CD4-positive, alpha-beta T cell (primary cell): ENCODE data around the gene PDE10A. TPM values are rescaled to one million over a fixed set of nuclear protein-coding genes. Genes with fewer than 3 reads are reported as not detected.

ENCODE experiments used
- ATAC-seq: fragments of 200-7000 bp; cut with Tn5 transposase; one replicate; pipeline ENCODE4 v1.10.0; 2022; ENCODE audit warnings: mild to moderate bottlenecking; ENCODE audit not compliant: poor library complexity
- CTCF ChIA-PET: fragments of 350-600 bp; sonication (Branson Sonifier 250); formaldehyde crosslinking; loops from one replicate; lab custom pipeline; 2021; ENCODE audit warnings: antibody characterized with exemption, inconsistent platforms; lab: Charles Lee
- POLR2A ChIA-PET: fragments of 350-600 bp; sonication (Branson Sonifier 250); formaldehyde crosslinking; loops from one replicate; lab custom pipeline; 2021; ENCODE audit warnings: antibody characterized with exemption, inconsistent platforms; lab: Charles Lee
- DNase-seq, 14 experiments: peaks; one replicate each; pipeline ENCODE4 v3.0.0-alpha.2; 2013 to 2020; ENCODE audit warnings: mixed read lengths in 2 of 14
- H3K27ac ChIP-seq, 2 donors: one replicate each; pipeline versions ENCODE4 v1.5.1 to v1.7.0; 2013; ENCODE audit warnings: low read length in 2 of 2, low read depth in 1 of 2, mild to moderate bottlenecking in 1 of 2
- H3K27me3 ChIP-seq, 2 experiments: 1 replicate in 1 of 2; 2 replicates in 1 of 2; pipeline versions ENCODE4 v1.6.1 to v1.7.0; 2013; ENCODE audit warnings: low read length in 2 of 2, control low read depth in 1 of 2, mild to moderate bottlenecking in 1 of 2, moderate library complexity in 1 of 2; ENCODE audit not compliant: insufficient read depth in 2 of 2, control insufficient read depth in 1 of 2
- H3K36me3 ChIP-seq: one replicate; pipeline ENCODE4 v1.6.1; 2013; ENCODE audit warnings: low read length, control low read depth; ENCODE audit not compliant: insufficient read depth
- H3K4me1 ChIP-seq: one replicate; pipeline ENCODE4 v1.6.1; 2013; ENCODE audit warnings: low read length, control low read depth; ENCODE audit not compliant: insufficient read depth
- H3K4me3 ChIP-seq: one replicate; pipeline ENCODE4 v1.5.1; 2013; ENCODE audit warnings: mild to moderate bottlenecking, low read length, moderate library complexity
- H3K9me3 ChIP-seq, 2 experiments: 1 replicate in 1 of 2; 2 replicates in 1 of 2; pipeline versions ENCODE4 v1.6.1 to v1.7.0; 2013; ENCODE audit warnings: low read length in 2 of 2, mild to moderate bottlenecking in 2 of 2, control low read depth in 1 of 2, moderate library complexity in 1 of 2; ENCODE audit not compliant: control insufficient read depth in 1 of 2, insufficient read depth in 1 of 2
- H3K27ac Mint-ChIP-seq: one replicate; pipeline ENCODE4 v1.8.0; 2020; ENCODE audit warnings: mixed read lengths
- H3K27me3 Mint-ChIP-seq: one replicate; pipeline ENCODE4 v1.8.0; 2021; ENCODE audit warnings: mixed read lengths
- H3K36me3 Mint-ChIP-seq: one replicate; pipeline ENCODE4 v1.8.0; 2021; ENCODE audit warnings: low read depth, mixed read lengths
- H3K4me1 Mint-ChIP-seq: one replicate; pipeline ENCODE4 v1.8.0; 2021; ENCODE audit warnings: low read depth, mixed read lengths
- H3K4me3 Mint-ChIP-seq: one replicate; pipeline ENCODE4 v1.8.0; 2020; ENCODE audit warnings: mild to moderate bottlenecking, mixed read lengths
- H3K9me3 Mint-ChIP-seq: one replicate; pipeline ENCODE4 v1.8.0; 2020; ENCODE audit warnings: mixed read lengths
- intact Hi-C, 2 experiments: fragments of 100-400 bp; cut with DNase I in 1 of 2; cut with micrococcal nuclease in 1 of 2; formaldehyde crosslinking; loops; one replicate each; pipeline versions ENCODE4 v1.15.1 to v1.9.0; 2023 to 2025; cut with DNase I, micrococcal nuclease
- total RNA-seq, 174 experiments: library from RNA in 2 of 174; stranded (reverse) in 2 of 174; gene quantifications; one replicate each; pipeline ENCODE4 v1.2.3 and lab custom pipeline; 2021 to 2026
- TF ChIP-seq, protein P1 (sequence below): fragments of 200-600 bp; IDR thresholded peaks from one replicate; pipeline ENCODE4 v1.8.0; 2022; ENCODE audit warnings: antibody characterized with exemption, mild to moderate bottlenecking

The PDE10A gene
- total RNA-seq, 2 experiments from 2014 or later, result not detected

DNA sequence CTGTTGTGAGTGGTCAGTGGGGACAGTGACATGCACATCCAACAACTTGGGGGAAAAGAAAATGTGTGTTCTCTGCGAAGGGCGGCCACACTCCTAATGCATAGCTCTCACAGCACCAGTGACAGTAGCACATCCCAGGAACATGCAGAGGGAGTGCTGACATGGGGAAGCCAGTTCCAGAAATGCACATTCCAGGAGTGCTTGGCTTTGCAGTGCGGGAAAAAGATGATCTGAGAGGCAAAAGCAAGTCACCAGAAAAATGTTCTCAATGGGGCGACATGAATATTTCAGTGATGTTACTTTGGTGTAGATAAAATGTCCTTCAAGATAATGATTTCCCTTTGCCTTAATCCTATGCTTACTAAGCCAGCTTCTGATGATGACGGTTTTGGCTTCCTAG, 42.9 kb upstream of the PDE10A start:
- Histone ChIP-seq H3K27me3 (no peaks in the 10 kb centered on the region), H3K9me3 (peaks cover 0 to 24% of the 10 kb centered on the region in 2 experiments), H3K4me3 (no peak overlapping the region), H3K4me1 (no peaks in the 10 kb centered on the region), H3K36me3 (no peaks in the 10 kb centered on the region), H3K27ac (no peak overlapping the region)
- intact Hi-C loops, result no loop called here
- POLR2A ChIA-PET, result no interaction called here
- H3K27ac Mint-ChIP-seq, result no peak overlapping the region
- no peaks in the 10 kb centered on the region for H3K4me1 Mint-ChIP-seq
- H3K27me3 Mint-ChIP-seq, result no peaks in the 10 kb centered on the region
- H3K9me3 Mint-ChIP-seq, result no peaks in the 10 kb centered on the region
- no peak overlapping the region for H3K4me3 Mint-ChIP-seq
- ATAC-seq (no peak), DNase-seq (no peak)
- no peaks in the 10 kb centered on the region for H3K36me3 Mint-ChIP-seq
- TF ChIP-seq, protein P1, sequence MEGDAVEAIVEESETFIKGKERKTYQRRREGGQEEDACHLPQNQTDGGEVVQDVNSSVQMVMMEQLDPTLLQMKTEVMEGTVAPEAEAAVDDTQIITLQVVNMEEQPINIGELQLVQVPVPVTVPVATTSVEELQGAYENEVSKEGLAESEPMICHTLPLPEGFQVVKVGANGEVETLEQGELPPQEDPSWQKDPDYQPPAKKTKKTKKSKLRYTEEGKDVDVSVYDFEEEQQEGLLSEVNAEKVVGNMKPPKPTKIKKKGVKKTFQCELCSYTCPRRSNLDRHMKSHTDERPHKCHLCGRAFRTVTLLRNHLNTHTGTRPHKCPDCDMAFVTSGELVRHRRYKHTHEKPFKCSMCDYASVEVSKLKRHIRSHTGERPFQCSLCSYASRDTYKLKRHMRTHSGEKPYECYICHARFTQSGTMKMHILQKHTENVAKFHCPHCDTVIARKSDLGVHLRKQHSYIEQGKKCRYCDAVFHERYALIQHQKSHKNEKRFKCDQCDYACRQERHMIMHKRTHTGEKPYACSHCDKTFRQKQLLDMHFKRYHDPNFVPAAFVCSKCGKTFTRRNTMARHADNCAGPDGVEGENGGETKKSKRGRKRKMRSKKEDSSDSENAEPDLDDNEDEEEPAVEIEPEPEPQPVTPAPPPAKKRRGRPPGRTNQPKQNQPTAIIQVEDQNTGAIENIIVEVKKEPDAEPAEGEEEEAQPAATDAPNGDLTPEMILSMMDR, result no peak
- CTCF ChIA-PET, result no interaction called here

DNA sequence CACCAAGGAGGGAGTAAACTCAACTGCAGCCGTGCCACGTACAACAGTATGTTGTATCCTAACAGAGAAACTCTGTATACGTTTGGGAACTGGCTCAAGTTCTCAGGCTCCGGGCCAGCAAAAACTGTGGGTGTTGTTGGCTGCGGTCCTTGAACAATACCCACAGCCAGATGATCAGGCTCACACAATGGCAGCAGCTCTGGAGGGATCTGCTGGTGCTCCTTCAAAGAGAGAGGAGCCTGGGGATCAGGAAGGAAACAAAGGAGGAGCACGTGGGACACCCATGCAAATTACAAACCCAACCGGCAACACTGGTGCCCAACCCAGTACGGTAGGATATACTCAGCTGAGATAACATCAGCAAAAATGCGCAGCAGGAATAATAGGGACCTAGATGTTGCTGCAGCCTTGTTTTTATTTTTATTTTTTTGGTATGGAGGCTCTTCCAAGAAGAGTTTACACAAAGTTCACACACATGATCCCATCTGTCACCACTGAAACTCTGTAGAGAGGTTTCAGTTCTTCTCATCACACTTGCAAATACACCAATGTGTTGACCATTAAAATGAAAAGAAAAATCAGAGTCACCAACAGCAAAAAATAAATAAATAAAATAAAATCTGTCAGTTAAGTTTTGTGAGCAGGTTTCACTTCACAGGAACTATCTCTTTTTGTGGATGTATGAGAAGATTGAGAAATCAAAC, 41.2 kb upstream of the PDE10A start:
- ChIA-PET POLR2A (no interaction called here), CTCF (no interaction called here)
- Histone ChIP-seq H3K36me3 (no peaks in the 10 kb centered on the region), H3K9me3 (peaks cover 0 to 16% of the 10 kb centered on the region in 2 experiments), H3K4me3 (no peak overlapping the region), H3K27me3 (no peaks in the 10 kb centered on the region), H3K27ac (no peak overlapping the region), H3K4me1 (no peaks in the 10 kb centered on the region)
- intact Hi-C loops, result no loop called here
- no peaks in the 10 kb centered on the region for H3K36me3 Mint-ChIP-seq
- TF ChIP-seq, protein P1, result no peak
- H3K4me1 Mint-ChIP-seq, result no peaks in the 10 kb centered on the region
- H3K27me3 Mint-ChIP-seq, result no peaks in the 10 kb centered on the region
- ATAC-seq (no peak), DNase-seq (no peak)
- H3K9me3 Mint-ChIP-seq, result no peaks in the 10 kb centered on the region
- no peak overlapping the region for H3K27ac Mint-ChIP-seq
- H3K4me3 Mint-ChIP-seq, result no peak overlapping the region

DNA sequence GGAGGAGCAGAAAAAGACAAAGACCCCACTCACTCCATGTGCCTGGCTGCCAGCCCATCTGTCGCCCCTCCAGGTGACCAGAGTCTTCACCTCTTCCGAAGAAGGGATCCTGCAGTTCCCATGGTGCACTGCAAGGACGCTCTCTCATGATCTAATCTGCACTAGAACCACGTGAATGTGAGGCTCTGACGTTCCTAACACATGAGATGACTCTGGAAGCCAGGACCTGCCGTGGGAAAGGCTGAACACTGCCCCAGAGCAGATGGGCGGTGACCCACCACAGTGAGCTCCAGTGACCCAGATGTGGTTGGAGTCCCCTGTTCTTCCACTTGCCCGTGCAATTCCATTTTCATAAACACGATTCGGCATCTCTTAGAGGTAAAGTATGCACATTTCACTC, 39.6 kb upstream of the PDE10A start:
- H3K4me3 Mint-ChIP-seq, result no peak overlapping the region
- no peaks in the 10 kb centered on the region for H3K36me3 ChIP-seq
- ATAC-seq, result no peak
- H3K27me3 Mint-ChIP-seq, result no peaks in the 10 kb centered on the region
- H3K27ac Mint-ChIP-seq, result no peak overlapping the region
- TF ChIP-seq, protein P1, result no peak
- H3K9me3 ChIP-seq, result peaks cover 0 to 4% of the 10 kb centered on the region in 2 experiments
- no peaks in the 10 kb centered on the region for H3K9me3 Mint-ChIP-seq
- H3K36me3 Mint-ChIP-seq, result no peaks in the 10 kb centered on the region
- H3K4me3 ChIP-seq, result no peak overlapping the region
- CTCF ChIA-PET, result no interaction called here
- H3K27me3 ChIP-seq, result no peaks in the 10 kb centered on the region
- H3K4me1 Mint-ChIP-seq, result no peaks in the 10 kb centered on the region
- DNase-seq, result no peak
- intact Hi-C loops, result no loop called here
- POLR2A ChIA-PET, result no interaction called here
- no peaks in the 10 kb centered on the region for H3K4me1 ChIP-seq
- no peak overlapping the region for H3K27ac ChIP-seq
